ENCODE results near the gene CASP8AP2. TPM values are rescaled to one million over a fixed set of nuclear protein-coding genes. Genes with fewer than 3 reads are reported as not detected.
"Not testable (repeated sequence)": the region's sequence is repeated elsewhere in the genome, so short reads cannot be mapped to it uniquely, and the experiment has no call there.

Gene CASP8AP2
- total RNA-seq, 1 donor from 2014 or later: 21.9 TPM

GRCh38 chr6:89842228-89842627 is 12.5 kb downstream of the CASP8AP2 start:
- DNase-seq (ENCODE audit: extremely low spot score in 2 of 2): no peak
- Histone ChIP-seq H3K36me3 (peaks cover 0 to 7% of the 10 kb centered on the region in 2 donors), H3K27me3 (no peaks in the 10 kb centered on the region), H3K9me3 (no peaks in the 10 kb centered on the region), H3K4me1 (peaks cover 14% of the 10 kb centered on the region), H3K4me3 (no peak overlapping the region), H3K27ac (no peak overlapping the region)
- intact Hi-C loops (cut with DNase I): no loop called here
- TF ChIP-seq CTCF (IDR thresholded peaks at IDR 0.05) (no peak), POLR2AphosphoS5 (IDR thresholded peaks at IDR 0.05; ENCODE audit: insufficient read depth in 1 of 2, low read depth in 1 of 2) (no peak), POLR2A (IDR thresholded peaks at IDR 0.05) (no peak)

GRCh38 chr6:89843070-89843469 is 13.4 kb downstream of the CASP8AP2 start:
- intact Hi-C loops (cut with DNase I): no loop called here
- TF ChIP-seq POLR2A (IDR thresholded peaks at IDR 0.05): no peak
- no peak for TF ChIP-seq CTCF (IDR thresholded peaks at IDR 0.05)
- no peak for TF ChIP-seq POLR2AphosphoS5 (IDR thresholded peaks at IDR 0.05; ENCODE audit: insufficient read depth in 1 of 2, low read depth in 1 of 2)
- no peaks in the 10 kb centered on the region for H3K9me3 ChIP-seq

GRCh38 chr6:89847513-89847912 is 17.8 kb downstream of the CASP8AP2 start:
- H3K4me1 ChIP-seq: peaks cover 13% of the 10 kb centered on the region
- H3K27me3 ChIP-seq; H3K36me3 ChIP-seq; intact Hi-C loops (cut with DNase I); DNase-seq (ENCODE audit: extremely low spot score in 2 of 2); H3K9me3 ChIP-seq; H3K27ac ChIP-seq; H3K4me3 ChIP-seq: not testable (repeated sequence)

More at GRCh38 chr6:89843070-89843469, 13.4 kb downstream of the CASP8AP2 start:
- Histone ChIP-seq H3K27me3 (no peaks in the 10 kb centered on the region), H3K4me3 (no peak overlapping the region), H3K27ac (no peak overlapping the region), H3K36me3 (peaks cover 0 to 8% of the 10 kb centered on the region in 2 donors), H3K4me1 (peaks cover 14% of the 10 kb centered on the region)
- DNase-seq (ENCODE audit: extremely low spot score in 2 of 2): no peak

GRCh38 chr6:89853068-89853467 is 23.4 kb downstream of the CASP8AP2 start:
- Histone ChIP-seq H3K36me3 (peaks cover 7 to 37% of the 10 kb centered on the region in 2 donors), H3K9me3 (no peaks in the 10 kb centered on the region), H3K4me1 (no peaks in the 10 kb centered on the region), H3K27ac (no peak overlapping the region), H3K27me3 (no peaks in the 10 kb centered on the region), H3K4me3 (no peak overlapping the region)
- no peak for DNase-seq (ENCODE audit: extremely low spot score in 2 of 2)
- intact Hi-C loops (cut with DNase I): no loop called here
- TF ChIP-seq CTCF (IDR thresholded peaks at IDR 0.05) (no peak), POLR2A (IDR thresholded peaks at IDR 0.05) (no peak), POLR2AphosphoS5 (IDR thresholded peaks at IDR 0.05; ENCODE audit: insufficient read depth in 1 of 2, low read depth in 1 of 2) (no peak)

- peaks cover 7 to 85% of the 10 kb centered on the region in 2 donors for H3K36me3 ChIP-seq
- TF ChIP-seq POLR2AphosphoS5 (IDR thresholded peaks at IDR 0.05; ENCODE audit: insufficient read depth in 1 of 2, low read depth in 1 of 2): no peak
- no peak for TF ChIP-seq POLR2A (IDR thresholded peaks at IDR 0.05)
- no peak for TF ChIP-seq CTCF (IDR thresholded peaks at IDR 0.05)
- H3K4me3 ChIP-seq: no peak overlapping the region
- H3K4me1 ChIP-seq: no peaks in the 10 kb centered on the region
- no peak overlapping the region for H3K27ac ChIP-seq
- no peaks in the 10 kb centered on the region for H3K27me3 ChIP-seq
- no peak for DNase-seq (ENCODE audit: extremely low spot score in 2 of 2)
- H3K9me3 ChIP-seq: no peaks in the 10 kb centered on the region
- intact Hi-C loops (cut with DNase I): no loop called here
Observed at GRCh38 chr6:89858041-89858440, 28.4 kb downstream of the CASP8AP2 start.

All from vagina (tissue), 2 donors.